MG63 (cell line): ENCODE results near the gene KLHL3. TPM values are rescaled to one million over a fixed set of nuclear protein-coding genes. Genes with fewer than 3 reads are reported as not detected.
"Not testable (repeated sequence)": the region's sequence is repeated elsewhere in the genome, so short reads cannot be mapped to it uniquely, and the experiment has no call there.

Experiments used
- DNase-seq: peaks from one replicate; pipeline ENCODE4 v3.0.0-alpha.2; 2020
- H3K27me3 ChIP-seq: fragments of 250-450 bp; sonication (Bioruptor Pico); 2 replicates; pipeline ENCODE4 v1.5.1; 2020; ENCODE audit warnings: mild to moderate bottlenecking, moderate library complexity
- H3K36me3 ChIP-seq: fragments of 250-450 bp; sonication (Bioruptor Pico); 2 replicates; pipeline ENCODE4 v1.5.1; 2020; ENCODE audit warnings: mild to moderate bottlenecking, moderate library complexity
- H3K4me3 ChIP-seq: fragments of 250-450 bp; sonication (Bioruptor Pico); 2 replicates; pipeline ENCODE4 v1.5.1; 2020; ENCODE audit warnings: mild to moderate bottlenecking, moderate library complexity
- H3K9me3 ChIP-seq: fragments of 250-450 bp; sonication (Bioruptor Pico); 2 replicates; pipeline ENCODE4 v1.5.1; 2020; ENCODE audit warnings: mild to moderate bottlenecking, moderate library complexity
- total RNA-seq: library from RNA; depleted of rRNA; stranded (reverse); fragments of >200 nt; shearing (Covaris generic); gene quantifications from 2 replicates; pipeline ENCODE4 v1.2.3, GENCODE V29; 2014; ENCODE audit warnings: low replicate concordance

The KLHL3 gene
- total RNA-seq, 1 experiment from 2014 or later: 0.82 TPM

- no peaks in the 10 kb centered on the region for H3K9me3 ChIP-seq
- H3K27me3 ChIP-seq: peaks cover 5% of the 10 kb centered on the region; the same call in 1 of the 2 replicates
- no peak for DNase-seq
- no peaks in the 10 kb centered on the region for H3K36me3 ChIP-seq
- H3K4me3 ChIP-seq: no peak overlapping the region
These were observed 69.0 kb downstream of the KLHL3 start for GRCh38 chr5:137666901-137667300.

GRCh38 chr5:137666461-137666850 lies 69.4 kb downstream of the KLHL3 start:
- Histone ChIP-seq H3K27me3 (peaks cover 5% of the 10 kb centered on the region; the same call in 1 of the 2 replicates), H3K36me3 (no peaks in the 10 kb centered on the region), H3K4me3 (no peak overlapping the region), H3K9me3 (no peaks in the 10 kb centered on the region)
- no peak for DNase-seq

GRCh38 chr5:137665678-137666460 lies 70.0 kb downstream of the KLHL3 start:
- no peaks in the 10 kb centered on the region for H3K36me3 ChIP-seq
- DNase-seq: no peak
- no peak overlapping the region for H3K4me3 ChIP-seq
- peaks cover 5% of the 10 kb centered on the region; the same call in 1 of the 2 replicates for H3K27me3 ChIP-seq
- no peaks in the 10 kb centered on the region for H3K9me3 ChIP-seq

GRCh38 chr5:137660349-137660817 lies 75.5 kb downstream of the KLHL3 start:
- Histone ChIP-seq H3K36me3 (no peaks in the 10 kb centered on the region), H3K27me3 (peaks cover 5% of the 10 kb centered on the region; the same call in 1 of the 2 replicates), H3K4me3 (no peak overlapping the region), H3K9me3 (no peaks in the 10 kb centered on the region)
- DNase-seq: peak; percentile 48

- H3K9me3 ChIP-seq: no peaks in the 10 kb centered on the region
- H3K4me3 ChIP-seq: no peak overlapping the region
- H3K36me3 ChIP-seq: no peaks in the 10 kb centered on the region
- DNase-seq: no peak
- H3K27me3 ChIP-seq: no peaks in the 10 kb centered on the region
These were observed 76.7 kb downstream of the KLHL3 start for GRCh38 chr5:137659209-137659608.

- H3K9me3 ChIP-seq: no peaks in the 10 kb centered on the region
- H3K27me3 ChIP-seq: no peaks in the 10 kb centered on the region
- DNase-seq: no peak
- no peaks in the 10 kb centered on the region for H3K36me3 ChIP-seq
- no peak overlapping the region for H3K4me3 ChIP-seq
These were observed 77.6 kb downstream of the KLHL3 start for GRCh38 chr5:137658324-137658723.

- H3K4me3 ChIP-seq: no peak overlapping the region
- no peak for DNase-seq
- no peaks in the 10 kb centered on the region for H3K27me3 ChIP-seq
- H3K36me3 ChIP-seq: no peaks in the 10 kb centered on the region
- no peaks in the 10 kb centered on the region for H3K9me3 ChIP-seq
These were observed 78.8 kb downstream of the KLHL3 start for GRCh38 chr5:137657073-137657472.

- Histone ChIP-seq H3K4me3 (no peak overlapping the region), H3K9me3 (no peaks in the 10 kb centered on the region), H3K36me3 (no peaks in the 10 kb centered on the region), H3K27me3 (no peaks in the 10 kb centered on the region)
- DNase-seq: no peak
These were observed 79.3 kb downstream of the KLHL3 start for GRCh38 chr5:137656558-137656957.

- DNase-seq: no peak
These were observed 84.9 kb downstream of the KLHL3 start for GRCh38 chr5:137651022-137651421.

GRCh38 chr5:137649228-137649935 lies 86.5 kb downstream of the KLHL3 start:
- H3K4me3 ChIP-seq: no peak overlapping the region
- no peak for DNase-seq
- no peaks in the 10 kb centered on the region for H3K36me3 ChIP-seq
- H3K9me3 ChIP-seq: peaks cover 11% of the 10 kb centered on the region
- H3K27me3 ChIP-seq: peaks cover 5% of the 10 kb centered on the region; the same call in 1 of the 2 replicates

More at GRCh38 chr5:137651022-137651421, 84.9 kb downstream of the KLHL3 start:
- peaks cover under 1% of the 10 kb centered on the region for H3K9me3 ChIP-seq
- no peaks in the 10 kb centered on the region for H3K36me3 ChIP-seq
- H3K27me3 ChIP-seq: no peaks in the 10 kb centered on the region
- no peak overlapping the region for H3K4me3 ChIP-seq

GRCh38 chr5:137648361-137648760 lies 87.5 kb downstream of the KLHL3 start:
- Histone ChIP-seq H3K27me3 (peaks cover 5% of the 10 kb centered on the region; the same call in 1 of the 2 replicates), H3K9me3 (peaks cover 11% of the 10 kb centered on the region), H3K4me3 (no peak overlapping the region), H3K36me3 (no peaks in the 10 kb centered on the region)
- DNase-seq: no peak

- Histone ChIP-seq H3K27me3 (peaks cover 8% of the 10 kb centered on the region; the same call in 1 of the 2 replicates), H3K9me3 (peaks cover 11% of the 10 kb centered on the region), H3K36me3 (no peaks in the 10 kb centered on the region), H3K4me3 (no peak overlapping the region)
- no peak for DNase-seq
These were observed 88.5 kb downstream of the KLHL3 start for GRCh38 chr5:137647401-137647800.

- no peak for DNase-seq
- Histone ChIP-seq H3K4me3 (no peak overlapping the region), H3K9me3 (peaks cover 11% of the 10 kb centered on the region), H3K36me3 (no peaks in the 10 kb centered on the region), H3K27me3 (peaks cover 10% of the 10 kb centered on the region; the same call in 1 of the 2 replicates)
These were observed 89.1 kb downstream of the KLHL3 start for GRCh38 chr5:137646761-137647160.

GRCh38 chr5:137643081-137643480 lies 92.8 kb downstream of the KLHL3 start:
- H3K36me3 ChIP-seq, DNase-seq, H3K27me3 ChIP-seq, H3K4me3 ChIP-seq: not testable (repeated sequence)
- H3K9me3 ChIP-seq: peaks cover 11% of the 10 kb centered on the region

- H3K9me3 ChIP-seq: peaks cover 11% of the 10 kb centered on the region
- no peaks in the 10 kb centered on the region for H3K36me3 ChIP-seq
- no peak for DNase-seq
- no peak overlapping the region for H3K4me3 ChIP-seq
- peaks cover 10% of the 10 kb centered on the region; the same call in 1 of the 2 replicates for H3K27me3 ChIP-seq
These were observed 93.8 kb downstream of the KLHL3 start for GRCh38 chr5:137642091-137642490.

- Histone ChIP-seq H3K9me3 (peaks cover 11% of the 10 kb centered on the region), H3K36me3 (no peaks in the 10 kb centered on the region), H3K4me3 (no peak overlapping the region), H3K27me3 (peaks cover 10% of the 10 kb centered on the region; the same call in 1 of the 2 replicates)
- peak; percentile 46 for DNase-seq
These were observed 94.7 kb downstream of the KLHL3 start for GRCh38 chr5:137641148-137641547.

GRCh38 chr5:137639645-137640044 lies 96.2 kb downstream of the KLHL3 start:
- Histone ChIP-seq H3K9me3 (peaks cover 3% of the 10 kb centered on the region; the same call in 1 of the 2 replicates), H3K27me3 (peaks cover 4% of the 10 kb centered on the region; the same call in 1 of the 2 replicates), H3K4me3 (no peak overlapping the region), H3K36me3 (no peaks in the 10 kb centered on the region)
- DNase-seq: no peak
